SH-SY5Y (cell line): Measurements from ENCODE around the gene METTL8.

Source experiments
- GATA2 ChIP-seq: IDR thresholded peaks from 2 replicates; pipeline ENCODE4 v1.6.1; 2011; ENCODE audit warnings: mild to moderate bottlenecking, low read depth, low read length
- GATA3 ChIP-seq: IDR thresholded peaks from 2 replicates; pipeline ENCODE4 v1.6.1; 2011; ENCODE audit warnings: low read depth, mild to moderate bottlenecking, low read length, moderate library complexity

DNA sequence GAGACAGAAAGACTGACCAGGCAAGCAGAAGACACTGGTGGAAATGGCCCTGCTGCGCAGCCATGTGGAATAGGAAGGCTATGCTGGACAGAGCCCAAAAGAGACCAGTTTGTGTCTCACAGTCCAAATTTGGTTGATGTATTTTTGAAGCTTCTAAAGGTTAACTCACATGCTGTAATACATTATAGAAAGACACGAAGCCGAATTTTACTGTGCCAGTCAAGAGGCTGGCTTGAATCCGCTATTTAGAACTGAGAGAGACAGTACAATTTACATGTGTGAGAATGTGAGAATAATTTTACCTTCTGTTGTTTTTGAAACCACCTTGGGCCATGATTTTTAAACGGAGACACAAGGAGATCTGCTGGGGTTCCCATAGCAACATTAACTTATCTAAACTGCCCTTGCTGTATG lies 113.6 kb downstream of the METTL8 start:
- TF ChIP-seq GATA2 (no peak), GATA3 (no peak)
